ENCODE results near the gene CETP. TPM values are rescaled to one million over a fixed set of nuclear protein-coding genes. Genes with fewer than 3 reads are reported as not detected.

Gene CETP
- total and polyA plus RNA-seq, 2 of the 8 experiments (the other 6 are each of a cell fraction or from before 2014, with no cell fraction given): not detected

DNA sequence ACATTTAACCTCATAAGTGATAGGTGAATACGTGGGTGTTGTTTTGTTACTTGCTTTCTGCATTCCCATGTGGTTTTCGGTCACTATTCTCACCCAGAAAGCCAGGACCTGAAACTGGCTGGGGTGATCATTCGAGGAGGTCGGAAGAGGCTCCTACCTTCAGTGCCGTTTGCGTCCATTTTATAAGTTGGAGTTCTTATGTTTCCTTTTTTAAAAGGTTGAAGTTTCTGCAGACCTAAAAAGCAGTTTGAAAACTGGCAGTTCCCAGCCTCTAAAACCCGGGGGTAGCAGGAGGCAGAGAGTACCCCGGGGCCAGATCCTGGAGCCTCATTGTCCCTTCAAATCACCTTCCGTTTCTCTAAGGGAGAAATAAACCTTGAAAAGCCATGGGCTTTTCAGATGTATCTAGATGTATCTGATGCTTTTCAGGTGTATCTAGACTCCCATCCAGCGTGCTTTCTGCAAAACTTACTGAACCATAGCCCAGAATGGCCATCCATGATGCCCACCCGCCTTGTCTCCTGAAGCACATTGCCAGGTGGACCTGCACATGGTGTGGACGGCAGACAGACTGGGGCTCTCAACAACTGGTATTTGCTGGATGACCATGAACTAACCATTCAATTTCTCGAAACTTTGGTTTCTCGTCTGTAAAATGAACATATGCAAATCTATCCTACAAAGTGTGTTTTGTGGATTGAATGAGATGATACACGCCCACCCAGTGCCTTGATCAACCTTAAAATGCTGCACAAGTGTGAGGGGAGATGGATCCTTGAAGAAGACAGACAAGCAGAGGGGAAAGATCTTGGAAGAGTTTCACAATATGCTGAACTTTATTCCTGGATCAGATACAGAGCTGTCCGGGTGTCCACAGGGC is 28.9 kb downstream of the CETP start:
- H2BK12ac ChIP-seq (ENCODE audit: low read depth, low read length): no peak overlapping the region
- FAIRE-seq: no peak
- H3K79me2 ChIP-seq (ENCODE audit: control insufficient read depth in 1 of 2, insufficient read depth in 2 of 2, low read length in 2 of 2): no peaks in the 10 kb centered on the region
- CTCF ChIA-PET (ENCODE audit: partially characterized antibody): interaction anchor here (2.7 kb wide), 1 partner anchor 26 kb away, joined by 13 read pairs; no protein-coding TSS in a partner anchor
- H3K56ac ChIP-seq (replicated peaks; ENCODE audit: insufficient read length, low read depth, low read length): no peak overlapping the region
- peak overlapping the region; percentile 98 for H2BK15ac ChIP-seq (ENCODE audit: low read length)
- no peak overlapping the region for H4K91ac ChIP-seq (replicated peaks; ENCODE audit: insufficient read length, low read length)
- no peak overlapping the region for H2AFZ ChIP-seq (ENCODE audit: low read length)
- WGBS, 2 experiments (ENCODE audit: extremely low coverage in 1 of 2, insufficient coverage in 1 of 2, insufficient read length in 1 of 2, insufficient replicate concordance in 2 of 2, low coverage in 1 of 2, low lambda C conversion rate in 2 of 2, missing lambda C conversion rate in 1 of 2): 85% methylated on average over 16 of the region's 16 CpGs; no CpG with 5 or more reads in 1 of the 2 experiments
- H3K9ac ChIP-seq (replicated peaks in 1 of 4; ENCODE audit: extremely low read depth in 1 of 4, low read depth in 3 of 4, low read length in 3 of 4): no peak overlapping the region
- H3K4ac ChIP-seq (replicated peaks; ENCODE audit: insufficient read length, low read depth, low read length): no peak overlapping the region
- no peak overlapping the region for H3K23ac ChIP-seq (ENCODE audit: insufficient read length)
- POLR2A ChIA-PET (ENCODE audit: partially characterized antibody): interaction anchor here (1.6 kb wide), 1 partner anchor 9 kb away, joined by 4 read pairs; no protein-coding TSS in a partner anchor
- H3K9me3 ChIP-seq (ENCODE audit: insufficient read depth in 2 of 2, low read depth in 1 of 2, low read length in 1 of 2): no peaks in the 10 kb centered on the region
- no peak overlapping the region for H3K14ac ChIP-seq (ENCODE audit: insufficient read length)
- peaks cover 0 to 9% (median 3%) of the 10 kb centered on the region in 4 experiments; a peak in 4 of 7 replicates for H3K4me1 ChIP-seq (replicated peaks in 1 of 4; ENCODE audit: control insufficient read depth in 3 of 4, insufficient read depth in 4 of 4, low read length in 3 of 4)
- H4K8ac ChIP-seq (ENCODE audit: extremely low read depth, insufficient read depth, low read length): no peak overlapping the region
- no peak overlapping the region; a peak in 1 of 4 replicates for H3K4me2 ChIP-seq (ENCODE audit: insufficient read depth in 1 of 2, low read depth in 2 of 2, low read length in 2 of 2)
- no peak overlapping the region for H2BK20ac ChIP-seq (ENCODE audit: low read length)
- H3K18ac ChIP-seq (ENCODE audit: extremely low read depth, low read length): no peak overlapping the region
- no peak overlapping the region for H2BK5ac ChIP-seq (ENCODE audit: low read depth, low read length)
- no peak overlapping the region for H4K5ac ChIP-seq (ENCODE audit: insufficient read length, low read depth, low read length)
- H3K4me3 ChIP-seq (ENCODE audit: extremely low read depth in 1 of 4, insufficient read depth in 2 of 4, low read depth in 3 of 4, low read length in 4 of 4): no peak overlapping the region
- H3K79me1 ChIP-seq (ENCODE audit: low read depth, low read length): no peaks in the 10 kb centered on the region
- peaks cover 8% of the 10 kb centered on the region; the same call in 1 of the 2 replicates for H3K23me2 ChIP-seq (ENCODE audit: low read depth, low read length)
- no peak overlapping the region for H2BK120ac ChIP-seq (replicated peaks; ENCODE audit: low read depth, low read length)
- peaks cover 0 to 33% (median 26%) of the 10 kb centered on the region in 4 experiments; a peak in 6 of 7 replicates for H3K27me3 ChIP-seq (replicated peaks in 1 of 4; ENCODE audit: control insufficient read depth in 3 of 4, extremely low read depth in 1 of 4, insufficient read depth in 3 of 4, low read length in 3 of 4)
- H4K20me1 ChIP-seq (replicated peaks in 1 of 2; ENCODE audit: control insufficient read depth in 1 of 2, insufficient read depth in 2 of 2, low read length in 2 of 2): no peaks in the 10 kb centered on the region
- no peak overlapping the region for H3K27ac ChIP-seq (ENCODE audit: low read depth, low read length)
- H2AK5ac ChIP-seq (ENCODE audit: low read depth, low read length): no peak overlapping the region
- TF ChIP-seq HDAC2 (IDR thresholded peaks at IDR 0.05; ENCODE audit: borderline replicate concordance in 1 of 2, low read depth in 2 of 2, low read length in 2 of 2) (no peak), FOSL1 (IDR thresholded peaks at IDR 0.05; ENCODE audit: insufficient read depth, low read depth, low read length) (no peak), CREB1 (IDR thresholded peaks at IDR 0.05) (no peak), SAP30 (IDR thresholded peaks at IDR 0.05; ENCODE audit: insufficient read depth, insufficient replicate concordance, low read length) (no peak), CHD1 (IDR thresholded peaks at IDR 0.05; ENCODE audit: low read depth, low read length) (no peak), JUN (IDR thresholded peaks at IDR 0.05; ENCODE audit: low read depth, low read length) (no peak), CBX8 (IDR thresholded peaks at IDR 0.05; ENCODE audit: borderline replicate concordance, low read depth, low read length) (no peak)
- TF ChIP-seq, protein P1, sequence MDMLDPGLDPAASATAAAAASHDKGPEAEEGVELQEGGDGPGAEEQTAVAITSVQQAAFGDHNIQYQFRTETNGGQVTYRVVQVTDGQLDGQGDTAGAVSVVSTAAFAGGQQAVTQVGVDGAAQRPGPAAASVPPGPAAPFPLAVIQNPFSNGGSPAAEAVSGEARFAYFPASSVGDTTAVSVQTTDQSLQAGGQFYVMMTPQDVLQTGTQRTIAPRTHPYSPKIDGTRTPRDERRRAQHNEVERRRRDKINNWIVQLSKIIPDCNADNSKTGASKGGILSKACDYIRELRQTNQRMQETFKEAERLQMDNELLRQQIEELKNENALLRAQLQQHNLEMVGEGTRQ (IDR thresholded peaks at IDR 0.05; ENCODE audit: low read length): no peak
- H3K36me3 ChIP-seq (ENCODE audit: control insufficient read depth in 2 of 4, insufficient read depth in 4 of 4, low read length in 3 of 4): no peaks in the 10 kb centered on the region
- no peak for DNase-seq (ENCODE audit: low read depth in 1 of 2, low spot score in 2 of 2)
